H54 (cell line): ENCODE data around the gene ANGPTL8.

ENCODE experiments used
- DNase-seq: peaks from one replicate; pipeline ENCODE4 v3.0.0; 2011; ENCODE audit warnings: low spot score, mixed read lengths; ENCODE audit not compliant: insufficient read length
- FAIRE-seq: peaks from 3 replicates; lab custom pipeline; 2011; peaks lifted over from hg19 to GRCh38; lab: Jason Lieb, UNC
- POLR2A ChIP-seq: IDR thresholded peaks from 2 replicates; pipeline ENCODE4 v1.6.1; 2011; ENCODE audit warnings: low read depth, mild to moderate bottlenecking, low read length

Gene ANGPTL8

GRCh38 chr19:11209839-11210655 lies 29.4 kb upstream of the ANGPTL8 start:
- no peak for FAIRE-seq
- TF ChIP-seq POLR2A: no peak
- no peak for DNase-seq

DNA sequence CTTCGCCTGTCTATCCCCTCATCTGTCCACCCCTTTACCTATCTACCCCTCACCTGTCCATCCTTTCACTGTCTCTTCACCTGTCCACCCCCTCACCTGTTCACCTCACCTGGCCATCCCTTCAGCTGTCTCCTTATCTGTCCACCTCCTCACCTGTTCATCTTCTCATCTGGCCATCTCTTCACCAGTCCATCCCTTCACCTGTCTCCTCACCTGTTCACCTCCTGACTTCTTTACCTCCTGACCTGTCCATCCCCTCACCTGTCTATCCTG lies 28.8 kb upstream of the ANGPTL8 start:
- DNase-seq (no peak), FAIRE-seq (no peak)

DNA sequence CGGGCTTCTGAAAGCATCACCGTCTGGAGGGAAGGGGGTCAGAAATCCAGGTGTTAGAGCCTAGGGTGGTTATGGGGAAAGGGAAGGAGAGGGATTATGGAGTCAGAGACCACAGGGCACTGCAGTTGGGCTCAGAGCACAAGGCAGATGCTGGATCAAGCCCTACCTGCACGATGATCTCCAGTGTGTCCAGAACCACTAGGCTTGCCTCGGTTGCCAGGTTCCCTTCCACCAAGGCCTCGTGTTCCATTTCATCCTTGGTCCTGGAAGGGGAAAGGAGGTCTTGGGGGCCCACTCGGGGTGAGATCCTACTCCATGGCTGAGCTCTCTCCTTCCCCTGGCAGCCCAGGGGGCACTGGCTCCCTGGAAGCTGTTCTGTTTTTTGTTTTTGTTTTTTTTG lies 25.0 kb upstream of the ANGPTL8 start:
- TF ChIP-seq POLR2A: no peak
- FAIRE-seq (no peak), DNase-seq (no peak)

More for the DNA sequence above, 28.8 kb upstream of the ANGPTL8 start:
- TF ChIP-seq POLR2A: no peak

- DNase-seq: no peak
- no peak for TF ChIP-seq POLR2A
- no peak for FAIRE-seq
Measured at GRCh38 chr19:11221082-11221598, 18.3 kb upstream of the ANGPTL8 start.

GRCh38 chr19:11223200-11223599 lies 16.2 kb upstream of the ANGPTL8 start:
- FAIRE-seq: no peak
- no peak for DNase-seq
- TF ChIP-seq POLR2A: no peak

- DNase-seq: no peak
- FAIRE-seq: no peak
- no peak for TF ChIP-seq POLR2A
Measured at GRCh38 chr19:11224429-11224828, 15.0 kb upstream of the ANGPTL8 start.

DNA sequence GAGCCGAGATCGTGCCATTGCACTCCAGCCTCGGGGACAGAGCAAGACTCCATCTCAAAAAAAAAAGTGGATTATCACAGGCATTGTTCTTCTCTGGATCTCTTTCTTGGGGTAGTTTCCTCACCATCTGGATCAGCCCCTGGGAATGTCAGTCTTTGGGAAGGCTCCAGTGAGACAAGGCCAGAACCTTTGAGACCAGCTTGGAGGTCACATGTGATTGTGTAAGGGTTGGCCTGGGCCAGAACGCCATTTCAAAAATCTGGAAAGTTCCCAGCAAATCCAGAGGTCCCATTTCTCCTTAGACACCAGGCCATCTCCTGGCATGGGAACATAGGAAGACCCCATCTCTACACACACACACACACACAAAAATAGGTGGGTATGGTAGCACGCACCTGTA lies 14.2 kb upstream of the ANGPTL8 start:
- no peak for DNase-seq
- TF ChIP-seq POLR2A: no peak
- no peak for FAIRE-seq

DNA sequence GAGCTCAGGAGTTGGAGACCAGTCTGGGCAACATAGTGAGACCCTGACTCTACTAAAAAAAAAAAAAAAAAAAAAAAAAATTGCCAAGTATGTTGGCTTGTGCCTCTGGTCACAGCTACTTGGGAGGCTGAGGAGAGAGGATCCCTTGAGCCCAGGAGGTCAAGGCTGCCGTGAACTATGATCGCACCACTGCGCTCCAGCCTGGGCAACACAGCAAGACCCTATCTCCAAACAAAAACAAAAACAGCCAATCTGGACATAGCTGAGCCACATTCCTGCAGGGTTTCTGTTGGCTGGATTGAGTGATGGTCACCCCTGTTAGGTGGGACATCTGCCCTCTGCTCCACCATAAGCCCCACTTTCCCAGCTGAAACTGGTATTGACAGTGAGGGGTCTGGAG lies 13.6 kb upstream of the ANGPTL8 start:
- FAIRE-seq (no peak), DNase-seq (no peak)
- no peak for TF ChIP-seq POLR2A

- no peak for FAIRE-seq
- DNase-seq: no peak
- TF ChIP-seq POLR2A: no peak
Measured at GRCh38 chr19:11226716-11227166, 12.7 kb upstream of the ANGPTL8 start.

DNA sequence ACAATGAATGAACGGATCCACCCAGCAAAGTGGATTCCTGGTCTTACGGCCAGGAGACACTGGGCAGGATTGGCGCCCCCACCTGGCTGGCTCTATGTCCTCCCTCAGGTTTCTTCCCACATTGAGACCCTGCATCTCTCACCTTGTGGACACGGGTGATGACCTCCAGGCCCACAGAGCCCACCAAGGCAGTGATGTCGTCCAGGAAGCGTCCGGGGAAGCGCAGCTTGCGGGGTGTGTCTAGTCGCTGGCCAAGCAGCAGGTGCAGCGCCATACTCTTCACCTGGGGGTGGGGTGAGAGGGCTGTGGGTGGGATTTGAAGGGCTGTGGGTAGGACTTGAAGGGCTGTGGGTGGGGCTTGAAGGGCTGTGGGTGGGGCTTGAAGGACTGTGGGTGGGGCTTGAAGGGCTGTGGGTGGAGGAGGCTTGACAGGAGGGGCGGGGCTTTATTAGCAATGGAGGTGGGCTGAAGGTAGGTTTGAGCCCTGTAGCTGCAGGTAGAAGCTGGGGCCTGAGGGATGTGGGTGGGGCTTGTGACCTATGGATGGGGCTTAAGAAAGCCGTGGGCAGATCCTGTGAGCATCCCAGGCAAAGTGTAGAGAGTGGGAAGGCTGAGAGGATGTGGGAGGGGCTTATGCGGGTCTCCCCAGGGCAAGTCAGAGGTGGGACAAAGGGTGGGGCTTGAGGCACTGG lies 12.1 kb upstream of the ANGPTL8 start:
- FAIRE-seq: no peak
- no peak for TF ChIP-seq POLR2A
- DNase-seq: no peak

DNA sequence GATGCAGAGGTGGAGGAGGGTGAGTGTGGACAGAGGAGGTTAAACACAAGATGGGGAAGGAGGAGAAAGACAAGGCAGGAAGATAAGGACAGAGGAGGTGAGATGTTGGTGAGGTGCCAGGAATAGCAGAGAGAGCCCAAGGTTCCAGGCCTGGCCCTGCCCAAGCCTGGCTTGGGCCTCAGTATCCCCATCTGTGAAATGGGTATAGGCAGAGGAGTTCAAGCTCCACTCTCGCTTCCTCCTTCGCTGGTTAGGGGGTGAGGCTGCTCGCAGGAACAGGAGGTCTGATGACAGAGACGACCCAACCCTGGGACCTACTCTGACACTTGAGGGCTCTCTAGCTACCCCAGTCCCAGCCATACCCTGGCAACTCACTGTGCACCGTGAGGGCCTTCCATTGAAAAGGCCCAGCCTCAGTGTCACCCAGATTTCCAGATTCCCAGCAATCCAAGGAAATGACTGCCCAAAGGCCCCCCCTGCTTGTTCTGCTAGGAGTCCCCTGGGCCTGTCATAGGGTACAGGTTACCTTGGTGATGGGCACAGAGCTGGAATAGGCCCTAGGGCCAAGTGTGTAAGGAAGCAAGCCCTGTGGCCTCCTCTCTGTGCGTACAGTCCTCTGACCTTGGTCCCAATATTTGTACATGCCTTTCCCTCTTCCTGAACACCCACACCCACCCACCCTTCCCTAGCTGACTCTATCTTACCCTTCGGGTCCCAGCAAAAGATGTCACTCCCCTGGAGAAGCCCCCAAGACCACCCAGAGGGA lies 8.6 kb upstream of the ANGPTL8 start:
- DNase-seq (no peak), FAIRE-seq (no peak)
- TF ChIP-seq POLR2A: no peak

DNA sequence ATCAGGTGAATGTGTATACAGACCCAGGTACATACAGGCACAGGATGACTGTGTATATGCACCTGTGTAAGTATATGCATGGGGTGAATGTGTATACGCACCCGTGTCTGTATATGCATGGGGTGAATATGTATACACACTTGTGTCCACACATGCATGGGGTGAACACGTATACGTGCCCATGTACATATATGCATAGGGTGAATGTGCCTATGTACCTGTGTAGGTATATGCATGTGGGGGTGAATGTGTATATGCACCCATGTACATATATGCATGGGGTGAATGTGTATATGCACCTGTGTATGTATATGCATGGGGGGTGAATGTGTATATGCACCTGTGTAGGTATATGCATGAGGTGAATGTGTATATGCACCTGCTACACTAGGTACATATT lies 6.9 kb upstream of the ANGPTL8 start:
- no peak for DNase-seq
- no peak for TF ChIP-seq POLR2A
- FAIRE-seq: no peak

DNA sequence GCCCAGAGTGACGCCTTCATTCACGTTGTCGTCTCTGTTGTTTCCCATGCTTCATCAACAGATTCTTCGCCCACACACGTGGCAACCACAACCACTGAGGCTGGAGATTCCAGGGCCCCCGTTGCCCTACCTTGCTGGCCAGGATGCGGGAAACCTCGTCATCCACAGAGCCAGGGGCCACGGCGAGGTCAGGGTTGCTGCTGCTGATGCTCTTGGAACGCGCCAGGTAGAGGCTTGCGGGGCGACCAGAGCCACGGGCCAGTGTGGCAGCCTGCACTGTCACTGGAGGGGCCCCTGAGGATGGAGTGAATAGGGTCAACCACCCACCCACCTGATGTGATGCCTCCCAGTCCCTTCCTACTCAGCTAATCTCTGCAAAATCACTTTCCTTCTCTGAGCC lies 6.3 kb upstream of the ANGPTL8 start:
- no peak for FAIRE-seq
- DNase-seq: no peak
- no peak for TF ChIP-seq POLR2A

DNA sequence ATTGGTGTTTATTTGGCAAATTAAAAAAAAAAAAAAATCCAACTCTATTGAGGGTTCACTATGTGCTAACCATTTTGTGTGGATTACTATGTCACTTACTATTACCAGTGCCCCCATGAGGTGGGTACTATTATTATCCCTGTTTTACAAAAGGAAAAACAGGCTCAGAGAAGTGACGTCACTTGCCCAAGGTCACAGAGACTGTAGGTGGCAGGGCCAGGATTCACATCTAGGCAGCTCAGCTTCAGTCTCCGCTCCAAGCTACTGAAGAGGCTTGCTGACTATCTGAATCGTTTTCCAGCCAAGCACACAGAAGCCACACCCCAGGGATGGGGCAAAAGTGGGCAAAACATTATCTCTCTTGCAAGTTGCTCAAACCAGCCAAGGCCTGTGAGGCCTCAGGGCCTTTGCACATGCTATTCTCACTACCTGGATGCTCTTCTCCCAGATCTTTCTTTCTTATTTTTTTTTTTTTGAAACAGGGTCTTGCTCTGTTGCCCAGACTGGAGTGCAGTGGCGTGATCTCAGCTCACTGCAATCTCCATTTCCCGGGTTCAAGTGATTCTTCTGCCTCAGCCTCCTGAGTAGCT lies 4.8 kb upstream of the ANGPTL8 start:
- no peak for TF ChIP-seq POLR2A
- DNase-seq (no peak), FAIRE-seq (no peak)
